Kidney (tissue), 14 donors: ENCODE data around the gene EXOC2. TPM values are rescaled to one million over a fixed set of nuclear protein-coding genes. Genes with fewer than 3 reads are reported as not detected.

ENCODE experiments used
- DNase-seq, 5 donors: peaks; one replicate each; pipeline ENCODE4 v3.0.0-alpha.2; 2013 to 2020
- FAIRE-seq: peaks from 2 replicates; lab custom pipeline; 2012; peaks lifted over from hg19 to GRCh38; lab: Jason Lieb, UNC
- H3K27ac ChIP-seq, 2 donors: one replicate each; pipeline ENCODE4 v1.7.0; 2013; ENCODE audit warnings: low read depth in 2 of 2, low read length in 2 of 2, inconsistent platforms in 1 of 2
- H3K27me3 ChIP-seq: one replicate; pipeline ENCODE4 v1.7.1; 2013; ENCODE audit warnings: low read length, inconsistent platforms; ENCODE audit not compliant: control insufficient read depth, insufficient read depth
- H3K36me3 ChIP-seq, 3 donors: one replicate each; pipeline versions ENCODE4 v1.7.0 to v1.7.1; 2013; ENCODE audit warnings: low read length in 3 of 3, control low read depth in 1 of 3, inconsistent platforms in 1 of 3; ENCODE audit not compliant: insufficient read depth in 3 of 3, control insufficient read depth in 2 of 3
- H3K4me1 ChIP-seq, 3 donors: one replicate each; pipeline versions ENCODE4 v1.7.0 to v1.7.1; 2013; ENCODE audit warnings: low read length in 3 of 3, inconsistent platforms in 1 of 3, low read depth in 1 of 3; ENCODE audit not compliant: control insufficient read depth in 2 of 3, insufficient read depth in 2 of 3
- H3K4me3 ChIP-seq, 3 donors: one replicate each; pipeline versions ENCODE4 v1.7.0 to v1.8.1; 2013; ENCODE audit warnings: low read length in 3 of 3, control low read depth in 1 of 3, inconsistent platforms in 1 of 3
- H3K9ac ChIP-seq, 3 donors: one replicate each; pipeline versions ENCODE4 v1.7.0 to v1.7.1; 2013; ENCODE audit warnings: low read length in 3 of 3, control low read depth in 1 of 3, inconsistent platforms in 1 of 3
- H3K9me3 ChIP-seq, 3 donors: one replicate each; pipeline versions ENCODE4 v1.7.0 to v1.7.1; 2013; ENCODE audit warnings: low read length in 3 of 3, control low read depth in 1 of 3, inconsistent platforms in 1 of 3; ENCODE audit not compliant: control insufficient read depth in 2 of 3, insufficient read depth in 1 of 3
- intact Hi-C: fragments of 100-400 bp; cut with DNase I; formaldehyde crosslinking; loops from one replicate; pipeline ENCODE4 v1.11.1; 2022
- polyA plus RNA-seq: library from polyadenylated mRNA; stranded (reverse); fragments of 350-450 nt; fragmentation: Illumina TruSeq; extraction: RNeasy Lipid Tissue Mini Kit (QIAGEN cat#74804); gene quantifications from one replicate; pipeline ENCODE4 v1.2.3, GENCODE V29; 2014; ENCODE audit warnings: low read depth, low replicate concordance; ENCODE audit not compliant: insufficient read depth
- total RNA-seq: library from RNA; stranded (reverse); fragmentation: NEBNext Ultra II Directional; extraction: Animal tissue kit (Norgen Biotek cat#: 25700); gene quantifications from one replicate; pipeline ENCODE4 v1.2.1, GENCODE V29; 2021
- TF ChIP-seq, protein P1 (sequence below): IDR thresholded peaks from 3 replicates; pipeline ENCODE4 v1.5.1; 2012; ENCODE audit warnings: mild to moderate bottlenecking, moderate library complexity, borderline replicate concordance; ENCODE audit not compliant: insufficient read depth; ENCODE audit errors: extremely low read depth
- donor health status: control.
- donor health status: control.
- donor health status: control.
- donor health status: control.
- donor health status: control.
- donor health status: DM: yes; HTN: yes; CAD: no.
- donor health status: Normal renal cell carcinoma (clear cell type).

The EXOC2 gene
- total and polyA plus RNA-seq, 2 donors from 2014 or later, result 8.6 to 21.7 TPM

GRCh38 chr6:650098-650497, 42.8 kb downstream of the EXOC2 start:
- Histone ChIP-seq H3K4me3 (no peak overlapping the region), H3K9me3 (peaks cover 0 to 10% (median 0%) of the 10 kb centered on the region in 3 donors), H3K36me3 (no peaks in the 10 kb centered on the region), H3K27me3 (no peaks in the 10 kb centered on the region), H3K9ac (no peak overlapping the region), H3K27ac (no peak overlapping the region), H3K4me1 (no peaks in the 10 kb centered on the region)
- FAIRE-seq (no peak), DNase-seq (no peak)
- intact Hi-C loops, result no loop called here
- TF ChIP-seq, protein P1, sequence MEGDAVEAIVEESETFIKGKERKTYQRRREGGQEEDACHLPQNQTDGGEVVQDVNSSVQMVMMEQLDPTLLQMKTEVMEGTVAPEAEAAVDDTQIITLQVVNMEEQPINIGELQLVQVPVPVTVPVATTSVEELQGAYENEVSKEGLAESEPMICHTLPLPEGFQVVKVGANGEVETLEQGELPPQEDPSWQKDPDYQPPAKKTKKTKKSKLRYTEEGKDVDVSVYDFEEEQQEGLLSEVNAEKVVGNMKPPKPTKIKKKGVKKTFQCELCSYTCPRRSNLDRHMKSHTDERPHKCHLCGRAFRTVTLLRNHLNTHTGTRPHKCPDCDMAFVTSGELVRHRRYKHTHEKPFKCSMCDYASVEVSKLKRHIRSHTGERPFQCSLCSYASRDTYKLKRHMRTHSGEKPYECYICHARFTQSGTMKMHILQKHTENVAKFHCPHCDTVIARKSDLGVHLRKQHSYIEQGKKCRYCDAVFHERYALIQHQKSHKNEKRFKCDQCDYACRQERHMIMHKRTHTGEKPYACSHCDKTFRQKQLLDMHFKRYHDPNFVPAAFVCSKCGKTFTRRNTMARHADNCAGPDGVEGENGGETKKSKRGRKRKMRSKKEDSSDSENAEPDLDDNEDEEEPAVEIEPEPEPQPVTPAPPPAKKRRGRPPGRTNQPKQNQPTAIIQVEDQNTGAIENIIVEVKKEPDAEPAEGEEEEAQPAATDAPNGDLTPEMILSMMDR, result no peak

- TF ChIP-seq, protein P1, result no peak
- no peaks in the 10 kb centered on the region for H3K27me3 ChIP-seq
- no peaks in the 10 kb centered on the region for H3K9me3 ChIP-seq
- no peak overlapping the region for H3K9ac ChIP-seq
- no peak for FAIRE-seq
- no peak for DNase-seq
- no peaks in the 10 kb centered on the region for H3K36me3 ChIP-seq
- intact Hi-C loops, result no loop called here
- no peaks in the 10 kb centered on the region for H3K4me1 ChIP-seq
- H3K27ac ChIP-seq, result no peak overlapping the region
- H3K4me3 ChIP-seq, result no peak overlapping the region
Observed at GRCh38 chr6:642805-643204, 50.1 kb downstream of the EXOC2 start.

GRCh38 chr6:641225-641985, 51.5 kb downstream of the EXOC2 start:
- Histone ChIP-seq H3K27me3 (no peaks in the 10 kb centered on the region), H3K27ac (no peak overlapping the region), H3K9me3 (no peaks in the 10 kb centered on the region), H3K36me3 (no peaks in the 10 kb centered on the region), H3K9ac (no peak overlapping the region), H3K4me3 (no peak overlapping the region), H3K4me1 (no peaks in the 10 kb centered on the region)
- DNase-seq (no peak), FAIRE-seq (no peak)
- intact Hi-C loops, result no loop called here
- TF ChIP-seq, protein P1, result no peak

DNA sequence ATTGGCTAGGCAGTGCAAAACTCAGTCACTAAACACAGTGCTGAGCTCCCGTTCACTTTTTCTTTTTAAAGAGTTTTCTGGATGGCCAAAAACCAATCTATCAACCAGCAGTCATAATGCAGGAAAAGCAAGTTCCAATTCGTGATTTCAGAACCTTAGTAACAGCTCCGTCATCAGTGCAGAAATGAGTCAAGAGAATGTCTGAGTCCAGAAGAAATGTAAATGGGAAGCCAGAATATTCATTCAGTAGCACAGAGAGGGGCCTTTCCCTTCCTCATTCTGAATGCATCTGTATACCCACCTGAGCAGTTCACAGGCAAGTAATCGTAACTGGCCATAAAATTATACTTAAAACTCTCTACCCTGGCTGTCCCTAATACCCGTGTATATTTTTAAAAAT, 56.5 kb downstream of the EXOC2 start:
- H3K27me3 ChIP-seq, result no peaks in the 10 kb centered on the region
- H3K4me3 ChIP-seq, result no peak overlapping the region
- H3K9ac ChIP-seq, result no peak overlapping the region
- DNase-seq, result no peak
- H3K27ac ChIP-seq, result no peak overlapping the region
- intact Hi-C loops, result no loop called here
- no peak for FAIRE-seq
- TF ChIP-seq, protein P1, result no peak
- no peaks in the 10 kb centered on the region for H3K4me1 ChIP-seq
- peaks cover 0 to 4% (median 0%) of the 10 kb centered on the region in 3 donors for H3K36me3 ChIP-seq
- no peaks in the 10 kb centered on the region for H3K9me3 ChIP-seq
